Peyer's patch (tissue), 4 donors: Measurements from ENCODE around the gene APOA1. TPM values are rescaled to one million over a fixed set of nuclear protein-coding genes. Genes with fewer than 3 reads are reported as not detected.

Experiments used
- DNase-seq, 3 donors: peaks; one replicate each; pipeline ENCODE4 v3.0.0-alpha.2; 2017 to 2019
- H3K27ac ChIP-seq, 4 donors: fragments of 200-600 bp; sonication (generic); one replicate each; pipeline ENCODE4 v1.5.1; 2016 to 2019
- H3K27me3 ChIP-seq, 2 donors: fragments of 200-600 bp; sonication (generic); one replicate each; pipeline ENCODE4 v1.5.1; 2019
- H3K36me3 ChIP-seq, 3 donors: fragments of 200-600 bp; sonication (generic); one replicate each; pipeline ENCODE4 v1.5.1; 2016 to 2019
- H3K4me1 ChIP-seq, 4 donors: fragments of 200-600 bp; sonication (generic); one replicate each; pipeline ENCODE4 v1.5.1; 2016 to 2019
- H3K4me3 ChIP-seq, 4 donors: fragments of 200-600 bp; sonication (generic); 1 replicate in 3 of 4; 2 replicates in 1 of 4; pipeline ENCODE4 v1.5.1; 2016 to 2019; ENCODE audit warnings: mild to moderate bottlenecking in 1 of 4
- H3K9me3 ChIP-seq, 4 donors: fragments of 200-600 bp; sonication (generic); one replicate each; pipeline ENCODE4 v1.5.1; 2016 to 2019; ENCODE audit warnings: mild to moderate bottlenecking in 1 of 4
- CTCF ChIP-seq, 6 experiments: fragments of 450-650 bp in 4 of 6; fragments of 200-600 bp in 2 of 6; sonication (generic) in 1 of 6; IDR thresholded peaks; one replicate each; pipeline ENCODE4 v1.5.1; 2017 to 2019; ENCODE audit warnings: antibody characterized with exemption in 6 of 6, mild to moderate bottlenecking in 3 of 6, moderate library complexity in 1 of 6
- POLR2A ChIP-seq, 2 donors: fragments of 450-650 bp; IDR thresholded peaks; one replicate each; pipeline ENCODE4 v1.5.1; 2017; ENCODE audit warnings: antibody characterized with exemption in 2 of 2, mild to moderate bottlenecking in 2 of 2, moderate library complexity in 2 of 2
- total RNA-seq, 4 donors: library from RNA; depleted of rRNA; stranded (reverse); fragments of >200 nt; gene quantifications; one replicate each; pipeline ENCODE4 v1.1.0, GENCODE V29; 2016

Gene APOA1
- total RNA-seq, 4 donors from 2014 or later, result 42.9 to 6,445 (median 3,046) TPM

GRCh38 chr11:116851626-116852025 is 14.2 kb upstream of the APOA1 start:
- Histone ChIP-seq H3K27ac (peak overlapping the region; percentile 33 to 80 (median 70)), H3K27me3 (no peaks in the 10 kb centered on the region), H3K9me3 (no peaks in the 10 kb centered on the region), H3K4me3 (no peak overlapping the region), H3K4me1 (peaks cover 0 to 34% (median 21%) of the 10 kb centered on the region in 4 donors), H3K36me3 (peaks cover 0 to 27% (median 0%) of the 10 kb centered on the region in 3 donors)
- DNase-seq, result peak in 2 of 3 donors; percentile 43 to 70
- TF ChIP-seq CTCF (IDR thresholded peaks at IDR 0.05) (no peak), POLR2A (IDR thresholded peaks at IDR 0.05) (no peak)

- H3K27ac ChIP-seq, result no peak overlapping the region
- H3K27me3 ChIP-seq, result no peaks in the 10 kb centered on the region
- TF ChIP-seq POLR2A (IDR thresholded peaks at IDR 0.05) (no peak), CTCF (IDR thresholded peaks at IDR 0.05) (no peak)
- H3K9me3 ChIP-seq, result no peaks in the 10 kb centered on the region
- no peak overlapping the region for H3K4me3 ChIP-seq
- H3K4me1 ChIP-seq, result peaks cover 0 to 34% (median 21%) of the 10 kb centered on the region in 4 donors
- H3K36me3 ChIP-seq, result peaks cover 0 to 46% (median 0%) of the 10 kb centered on the region in 3 donors
- DNase-seq, result no peak
Measured at GRCh38 chr11:116849486-116849885, 12.1 kb upstream of the APOA1 start.

DNA sequence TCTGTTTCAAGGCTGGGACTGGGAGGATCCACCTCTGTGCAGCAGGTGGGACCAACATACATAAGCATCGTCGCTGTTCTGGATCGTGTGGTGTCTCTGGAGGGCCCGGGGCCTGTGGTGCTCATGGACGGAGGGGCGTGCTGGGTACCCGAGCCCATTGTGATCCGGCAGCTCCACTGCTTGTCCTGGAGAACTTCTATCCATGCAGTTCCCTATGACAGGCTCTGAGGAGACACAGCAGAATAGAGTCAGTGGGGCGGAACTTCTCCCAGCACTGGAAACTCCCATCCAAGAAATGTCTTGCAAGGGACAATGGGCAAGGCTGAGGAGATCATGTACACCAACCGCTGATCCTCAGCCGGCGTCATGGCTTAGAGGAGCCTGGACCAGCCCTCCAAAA is 11.6 kb upstream of the APOA1 start:
- Histone ChIP-seq H3K9me3 (no peaks in the 10 kb centered on the region), H3K4me1 (peaks cover 0 to 29% (median 19%) of the 10 kb centered on the region in 4 donors), H3K4me3 (no peak overlapping the region), H3K27ac (no peak overlapping the region), H3K27me3 (no peaks in the 10 kb centered on the region), H3K36me3 (peaks cover 0 to 48% (median 0%) of the 10 kb centered on the region in 3 donors)
- TF ChIP-seq CTCF (IDR thresholded peaks at IDR 0.05) (no peak), POLR2A (IDR thresholded peaks at IDR 0.05) (no peak)
- DNase-seq, result no peak

- Histone ChIP-seq H3K27me3 (no peaks in the 10 kb centered on the region), H3K9me3 (no peaks in the 10 kb centered on the region), H3K4me1 (peaks cover 0 to 15% (median 8%) of the 10 kb centered on the region in 4 donors), H3K36me3 (peaks cover 0 to 54% (median 0%) of the 10 kb centered on the region in 3 donors), H3K4me3 (no peak overlapping the region), H3K27ac (no peak overlapping the region)
- no peak for DNase-seq
- TF ChIP-seq CTCF (IDR thresholded peaks at IDR 0.05) (no peak), POLR2A (IDR thresholded peaks at IDR 0.05) (no peak)
Measured at GRCh38 chr11:116847612-116848011, 10.2 kb upstream of the APOA1 start.

- no peak overlapping the region for H3K4me3 ChIP-seq
- H3K27ac ChIP-seq, result no peak overlapping the region
- H3K9me3 ChIP-seq, result no peaks in the 10 kb centered on the region
- no peak for DNase-seq
- H3K27me3 ChIP-seq, result no peaks in the 10 kb centered on the region
- peaks cover 0 to 54% (median 0%) of the 10 kb centered on the region in 3 donors for H3K36me3 ChIP-seq
- no peaks in the 10 kb centered on the region for H3K4me1 ChIP-seq
- TF ChIP-seq CTCF (IDR thresholded peaks at IDR 0.05), result no peak
- TF ChIP-seq POLR2A (IDR thresholded peaks at IDR 0.05), result no peak
Measured at GRCh38 chr11:116844722-116845121, 7.3 kb upstream of the APOA1 start.

- Histone ChIP-seq H3K4me3 (no peak overlapping the region), H3K9me3 (no peaks in the 10 kb centered on the region), H3K27me3 (no peaks in the 10 kb centered on the region), H3K36me3 (peaks cover 0 to 49% (median 0%) of the 10 kb centered on the region in 3 donors), H3K27ac (peak overlapping the region in 3 of 4 donors; percentile 51 to 82 (median 74)), H3K4me1 (no peaks in the 10 kb centered on the region)
- DNase-seq, result no peak
- TF ChIP-seq CTCF (IDR thresholded peaks at IDR 0.05), result no peak
- no peak for TF ChIP-seq POLR2A (IDR thresholded peaks at IDR 0.05)
Measured at GRCh38 chr11:116843661-116844060, 6.2 kb upstream of the APOA1 start.
